Stimulated activated naive CD4-positive, alpha-beta T cell treated with Interleukin-2 at 50 U/mL for 16 hours (primary cell): ENCODE measurements around the gene NT5C1A.

Source experiments
- DNase-seq: peaks from one replicate; lab custom pipeline; 2025; lab: John Stamatoyannopoulos, UW

Gene NT5C1A

GRCh38 chr1:39689635-39690034, 17.7 kb upstream of the NT5C1A start:
- DNase-seq: no peak

DNA sequence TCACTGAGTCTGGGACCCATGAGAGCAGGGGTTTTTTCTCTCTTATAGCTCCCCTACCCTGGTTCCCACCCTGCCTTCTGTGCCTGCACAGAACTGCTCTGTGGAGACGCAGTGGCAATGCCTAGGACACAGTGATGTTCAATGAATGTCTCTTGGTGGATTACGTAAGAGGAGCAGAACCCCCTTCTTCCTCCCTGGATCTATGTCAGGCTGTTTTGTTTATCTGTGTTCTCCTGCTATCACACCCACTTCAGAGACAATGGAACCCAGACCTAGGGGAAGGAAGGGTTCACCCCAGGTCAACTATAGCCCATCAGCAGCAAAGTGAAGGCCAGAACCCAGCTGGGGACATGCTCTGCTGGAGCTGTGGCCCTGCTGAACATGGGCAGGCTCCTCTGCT, 17.3 kb upstream of the NT5C1A start:
- no peak for DNase-seq

DNA sequence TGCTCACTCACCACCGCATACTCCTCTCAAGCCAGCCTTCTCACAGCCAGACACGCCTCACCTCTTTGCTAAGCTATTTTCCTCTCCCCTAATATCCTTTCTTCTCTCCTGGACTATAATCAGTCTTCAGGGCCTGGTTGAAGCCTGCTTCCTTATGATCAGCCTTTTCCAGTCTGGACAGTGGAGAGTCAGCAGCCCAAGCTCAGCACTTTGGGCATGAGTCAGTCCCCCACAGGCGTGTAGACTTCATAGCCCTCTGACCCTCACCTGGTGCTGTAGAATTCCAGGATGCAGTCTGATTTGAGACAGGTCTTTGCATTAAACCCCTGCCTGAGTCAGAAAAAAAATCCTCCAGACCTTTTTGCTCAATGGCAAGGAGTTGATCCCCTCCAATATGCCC, 16.8 kb upstream of the NT5C1A start:
- DNase-seq: no peak

- no peak for DNase-seq
These were observed 15.3 kb upstream of the NT5C1A start for GRCh38 chr1:39687243-39687642.

DNA sequence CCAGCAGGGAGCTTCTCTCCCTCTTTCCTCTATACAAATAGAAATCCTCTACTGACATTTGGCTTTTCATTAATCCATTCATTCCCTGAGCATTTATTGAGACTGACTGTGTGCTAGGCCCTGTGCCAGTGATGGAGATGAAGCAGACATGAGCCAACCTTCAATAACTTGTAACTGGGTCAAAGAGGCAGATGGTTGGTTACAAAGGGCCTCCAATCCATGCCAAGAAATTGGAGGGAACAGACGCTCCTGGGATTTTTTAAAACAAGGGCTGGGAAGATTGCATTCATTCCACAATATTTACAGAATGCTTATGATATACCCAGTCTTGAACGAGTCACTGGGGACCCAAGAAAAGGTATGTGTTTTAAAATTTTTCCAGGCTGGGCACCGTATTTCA, 13.2 kb upstream of the NT5C1A start:
- DNase-seq: no peak

GRCh38 chr1:39684313-39684664, 12.4 kb upstream of the NT5C1A start:
- DNase-seq: no peak

- DNase-seq: peak; percentile 32
These were observed 11.8 kb upstream of the NT5C1A start for GRCh38 chr1:39683591-39684312.

GRCh38 chr1:39681999-39682398, 10.1 kb upstream of the NT5C1A start:
- DNase-seq: no peak

GRCh38 chr1:39681294-39681693, 9.4 kb upstream of the NT5C1A start:
- no peak for DNase-seq

DNA sequence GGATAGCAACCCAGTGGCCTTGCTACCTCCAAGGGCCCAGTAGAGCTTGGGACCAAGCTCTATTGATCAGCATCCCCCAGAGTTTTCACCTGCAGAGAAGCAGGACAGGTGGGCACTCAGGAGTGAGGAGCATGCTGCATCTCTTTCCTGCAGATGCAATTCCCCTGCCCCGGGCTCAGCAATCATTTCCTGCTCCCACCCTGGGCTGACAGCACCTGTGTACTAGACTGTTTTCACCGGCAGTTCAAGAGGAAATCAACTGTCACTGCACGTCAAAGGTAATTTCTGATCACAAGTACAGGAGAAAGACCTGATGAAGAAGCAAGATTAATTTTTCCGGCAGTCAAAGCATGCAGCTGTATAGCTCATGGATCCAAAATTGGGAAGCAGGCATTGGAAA, 8.8 kb upstream of the NT5C1A start:
- no peak for DNase-seq

- no peak for DNase-seq
These were observed 7.9 kb upstream of the NT5C1A start for GRCh38 chr1:39679821-39680220.

DNA sequence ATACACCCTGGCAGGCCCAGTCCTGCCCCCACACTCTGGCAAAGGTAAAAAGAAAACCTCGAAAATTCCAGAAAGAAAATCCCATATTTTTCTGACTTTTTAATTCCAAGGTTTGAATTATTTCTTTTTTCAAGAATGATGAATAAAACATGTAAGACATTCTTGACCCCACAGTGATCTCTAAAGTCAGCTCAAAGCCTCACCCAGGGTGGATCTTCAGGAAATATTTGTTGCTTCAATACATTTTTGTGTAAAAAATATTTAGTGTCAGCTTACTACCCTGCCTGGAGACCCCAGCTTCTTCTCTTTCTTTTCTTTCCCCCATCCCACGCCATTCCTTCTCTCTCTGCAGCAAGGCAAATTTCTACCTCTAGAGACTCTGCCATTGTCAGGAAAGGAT, 7.0 kb upstream of the NT5C1A start:
- no peak for DNase-seq

GRCh38 chr1:39677645-39678044, 5.7 kb upstream of the NT5C1A start:
- no peak for DNase-seq

DNA sequence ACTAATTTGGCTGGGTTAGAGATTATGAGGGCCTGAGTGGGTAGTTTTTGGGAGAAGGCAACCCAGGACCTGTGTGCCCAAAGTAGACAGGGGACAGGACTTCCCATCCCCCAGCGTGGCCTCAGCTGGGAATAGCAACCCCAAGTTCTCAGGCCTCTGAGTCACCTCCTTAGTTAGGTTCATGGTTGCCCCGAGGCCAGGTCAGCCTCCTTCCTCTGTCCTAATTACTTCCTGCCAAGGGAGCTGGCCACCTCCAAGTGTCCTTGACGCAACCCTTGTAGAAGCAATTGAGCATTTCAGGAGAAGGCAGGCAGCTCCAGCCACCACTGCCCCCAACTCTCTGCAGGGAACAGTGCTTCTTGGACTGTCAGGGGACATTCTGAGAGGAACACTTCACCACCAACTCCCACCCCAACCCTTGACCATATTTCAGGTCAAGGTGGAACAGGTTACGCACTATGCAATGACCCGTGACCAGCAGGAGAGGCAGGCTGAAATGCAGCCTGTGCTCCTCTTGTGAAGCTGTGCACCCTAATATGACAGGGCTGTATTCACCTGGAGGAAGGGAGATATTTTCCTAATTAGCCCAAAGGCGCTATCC, 5.1 kb upstream of the NT5C1A start:
- DNase-seq: no peak

DNA sequence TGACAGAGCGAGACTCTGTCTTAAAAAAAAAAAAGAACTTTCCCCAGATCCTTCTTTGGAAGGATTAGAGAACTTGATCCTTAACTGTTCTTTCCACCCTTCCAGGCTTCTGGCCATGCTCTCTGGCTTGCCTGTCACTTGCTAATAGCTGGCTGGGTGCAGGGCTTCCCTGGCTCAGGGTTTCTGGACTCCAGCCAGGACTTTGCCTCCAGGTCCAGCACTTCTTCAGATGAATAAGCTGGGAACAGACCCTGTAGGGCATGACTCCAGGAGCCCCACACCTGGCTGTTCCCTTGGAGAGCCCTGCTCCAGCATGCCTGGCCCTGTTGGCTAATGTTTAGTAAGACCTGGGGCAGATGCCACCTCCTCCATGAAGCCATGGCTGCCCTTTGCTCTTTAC, 3.3 kb upstream of the NT5C1A start:
- no peak for DNase-seq

DNA sequence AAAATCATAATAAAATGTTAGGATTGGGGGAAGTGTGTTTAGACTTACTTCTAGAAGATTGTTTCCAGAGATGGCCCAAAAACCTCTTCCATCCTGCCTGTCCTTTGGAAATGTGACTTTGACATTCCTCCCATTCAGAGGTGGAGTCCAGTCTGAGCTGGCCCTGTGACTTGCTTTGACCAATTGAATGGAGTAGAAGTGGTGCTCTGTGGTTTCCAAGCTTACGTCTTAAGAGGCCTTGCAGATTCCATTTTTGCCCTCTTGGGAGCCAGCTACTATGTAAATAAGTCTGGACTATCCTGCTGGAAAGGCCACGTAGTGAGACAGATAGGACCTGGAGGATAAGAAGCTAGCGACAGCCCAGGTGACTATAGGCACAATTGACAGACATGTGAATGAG, 1.3 kb upstream of the NT5C1A start:
- no peak for DNase-seq

DNA sequence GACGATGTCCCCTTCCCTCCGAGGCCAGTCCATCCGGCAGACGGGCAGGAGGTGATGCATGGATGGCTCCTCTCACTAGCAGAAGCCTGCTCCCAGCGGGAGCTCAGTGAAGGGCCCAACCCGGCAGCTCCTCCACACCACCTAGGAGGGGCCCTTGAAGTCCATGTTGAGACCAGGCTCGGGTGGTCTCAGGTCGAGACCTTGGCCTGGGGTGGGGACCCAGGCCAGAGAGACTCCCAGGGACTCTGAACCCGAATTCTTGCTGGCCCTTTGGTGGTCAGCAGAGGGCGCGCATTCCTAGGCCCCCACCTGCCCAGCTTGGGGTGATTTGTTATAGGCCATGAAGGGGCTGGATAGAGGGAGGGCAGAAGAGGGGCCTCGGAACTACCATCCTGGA, 642 bp upstream of the NT5C1A start:
- no peak for DNase-seq

- DNase-seq: no peak
These were observed 494 bp downstream of the NT5C1A start for GRCh38 chr1:39671433-39671792.

- DNase-seq: no peak
These were observed 1.2 kb downstream of the NT5C1A start for GRCh38 chr1:39670689-39671088.

- DNase-seq: no peak
These were observed 3.0 kb downstream of the NT5C1A start for GRCh38 chr1:39668894-39669293.

GRCh38 chr1:39668111-39668510, 3.8 kb downstream of the NT5C1A start:
- DNase-seq: no peak

GRCh38 chr1:39666772-39667171, 5.1 kb downstream of the NT5C1A start:
- DNase-seq: peak; percentile 34

GRCh38 chr1:39663559-39663958, 8.3 kb downstream of the NT5C1A start:
- DNase-seq: no peak

DNA sequence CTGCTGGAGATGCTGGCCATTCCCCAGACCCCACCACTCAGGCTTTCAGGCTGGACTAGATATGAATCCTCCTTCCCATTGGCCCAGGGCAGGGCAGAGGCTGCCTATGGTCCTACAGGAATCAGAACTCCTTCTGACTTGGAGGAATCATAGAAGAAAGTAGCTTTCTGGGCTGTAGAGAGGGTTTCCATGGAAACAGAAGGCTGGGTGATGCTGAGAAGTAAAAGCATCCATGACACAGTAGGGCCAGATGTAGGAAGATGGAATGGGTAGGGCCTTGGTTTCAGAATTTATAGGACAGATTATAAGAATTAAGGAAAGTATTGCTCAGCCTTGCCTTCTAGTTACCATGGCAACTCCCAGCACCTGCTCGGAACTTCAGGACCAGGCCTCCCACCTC, 9.0 kb downstream of the NT5C1A start:
- no peak for DNase-seq
